HG03066 (cell line): ENCODE measurements around the gene ULBP2.
"Not testable (repeated sequence)": the region's sequence is repeated elsewhere in the genome, so short reads cannot be mapped to it uniquely, and the experiment has no call there.

Experiments
- ATAC-seq: cut with Tn5 transposase; IDR thresholded peaks from one replicate; pipeline ENCODE4 v1.9.1; 2021; ENCODE audit warnings: low read depth; ENCODE audit not compliant: unreplicated experiment

Gene ULBP2

GRCh38 chr6:149947533-149947932 lies 5.7 kb downstream of the ULBP2 start:
- not testable (repeated sequence) for ATAC-seq

DNA sequence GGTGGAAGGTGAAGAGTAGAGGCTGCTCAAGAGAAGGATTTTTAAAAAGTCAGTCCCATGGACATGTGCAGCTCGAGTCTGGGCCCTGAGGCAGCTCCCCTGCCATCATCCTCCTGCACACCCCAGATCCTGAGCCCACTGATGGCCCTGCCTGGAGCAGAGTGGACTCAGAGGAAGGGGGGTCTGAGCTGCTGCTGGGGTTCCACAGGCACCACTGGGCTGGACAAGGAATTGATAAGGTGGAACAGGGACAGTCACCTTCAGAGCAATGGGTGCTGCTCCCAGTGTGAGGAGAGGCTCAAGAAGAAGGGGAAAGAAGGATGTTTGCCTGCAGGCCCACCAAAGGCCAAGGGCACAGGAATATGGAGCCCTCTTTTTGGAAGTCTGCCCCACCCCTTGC lies 6.2 kb downstream of the ULBP2 start:
- ATAC-seq, result no peak

DNA sequence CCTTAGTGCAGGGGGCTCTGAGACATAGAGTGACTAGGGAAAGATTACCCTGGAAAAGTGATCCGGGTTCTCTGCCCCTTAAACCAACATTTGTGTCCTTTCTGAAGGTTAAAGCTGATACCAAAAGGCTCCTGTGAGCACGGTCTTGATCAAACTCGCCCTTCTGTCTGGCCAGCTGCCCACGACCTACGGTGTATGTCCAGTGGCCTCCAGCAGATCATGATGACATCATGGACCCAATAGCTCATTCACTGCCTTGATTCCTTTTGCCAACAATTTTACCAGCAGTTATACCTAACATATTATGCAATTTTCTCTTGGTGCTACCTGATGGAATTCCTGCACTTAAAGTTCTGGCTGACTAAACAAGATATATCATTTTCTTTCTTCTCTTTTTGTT lies 6.8 kb downstream of the ULBP2 start:
- no peak for ATAC-seq

DNA sequence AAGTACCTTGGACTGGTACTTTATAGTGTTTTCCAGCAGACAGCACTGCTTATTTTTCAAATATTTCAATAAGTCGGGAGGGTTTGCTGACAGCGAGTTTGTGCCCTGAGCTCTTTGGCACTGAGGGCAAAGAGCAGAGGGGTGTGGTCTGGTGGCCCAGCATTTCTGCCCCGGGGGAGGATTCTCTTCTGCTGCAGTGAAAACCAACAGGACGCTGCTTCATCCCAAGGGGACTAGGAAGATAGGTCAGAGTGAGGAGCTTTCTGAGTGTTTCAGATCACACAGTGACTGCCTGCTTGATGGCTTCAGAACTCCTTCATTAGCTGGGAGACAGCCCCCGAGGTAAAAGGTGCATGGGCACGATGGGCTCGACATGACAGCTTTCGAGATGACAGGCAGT lies 8.6 kb downstream of the ULBP2 start:
- no peak for ATAC-seq

GRCh38 chr6:149951096-149951495 lies 9.3 kb downstream of the ULBP2 start:
- no peak for ATAC-seq

- no peak for ATAC-seq
Measured at GRCh38 chr6:149951626-149952025, 9.8 kb downstream of the ULBP2 start.

GRCh38 chr6:149953390-149953789 lies 11.6 kb downstream of the ULBP2 start:
- not testable (repeated sequence) for ATAC-seq

GRCh38 chr6:149953934-149954327 lies 12.1 kb downstream of the ULBP2 start:
- not testable (repeated sequence) for ATAC-seq

DNA sequence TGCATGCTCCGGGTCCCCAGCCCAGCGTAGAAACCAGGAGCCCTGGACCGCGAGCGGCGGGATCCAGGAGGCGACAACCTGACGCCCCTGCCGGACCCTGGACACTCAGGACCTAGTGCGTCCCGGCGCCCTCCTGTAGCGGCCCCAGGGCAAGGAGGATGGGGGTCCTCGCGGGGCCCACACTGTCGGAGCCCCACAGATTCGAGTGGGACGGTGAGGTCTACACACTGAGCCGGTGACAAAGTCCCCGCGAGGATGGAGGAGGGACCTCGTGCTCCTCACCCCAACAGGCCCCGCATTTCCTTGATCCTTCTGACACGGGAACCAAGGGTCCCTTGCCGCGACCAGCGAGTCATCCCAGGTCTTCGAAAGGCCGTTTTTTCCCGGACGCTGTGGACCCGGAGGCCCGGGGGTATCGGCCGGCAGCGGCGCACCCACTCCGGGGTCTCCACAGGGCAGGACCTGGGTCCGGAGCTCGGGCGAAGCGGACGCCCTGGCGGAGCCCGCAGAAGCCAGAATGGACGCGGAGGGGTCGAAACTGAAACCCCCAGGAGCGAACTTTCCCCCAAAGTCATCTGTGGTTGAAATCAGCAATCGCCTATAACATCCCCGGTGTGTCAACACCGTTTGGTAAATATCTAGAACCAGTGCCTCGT lies 12.6 kb downstream of the ULBP2 start:
- ATAC-seq, result not testable (repeated sequence)

DNA sequence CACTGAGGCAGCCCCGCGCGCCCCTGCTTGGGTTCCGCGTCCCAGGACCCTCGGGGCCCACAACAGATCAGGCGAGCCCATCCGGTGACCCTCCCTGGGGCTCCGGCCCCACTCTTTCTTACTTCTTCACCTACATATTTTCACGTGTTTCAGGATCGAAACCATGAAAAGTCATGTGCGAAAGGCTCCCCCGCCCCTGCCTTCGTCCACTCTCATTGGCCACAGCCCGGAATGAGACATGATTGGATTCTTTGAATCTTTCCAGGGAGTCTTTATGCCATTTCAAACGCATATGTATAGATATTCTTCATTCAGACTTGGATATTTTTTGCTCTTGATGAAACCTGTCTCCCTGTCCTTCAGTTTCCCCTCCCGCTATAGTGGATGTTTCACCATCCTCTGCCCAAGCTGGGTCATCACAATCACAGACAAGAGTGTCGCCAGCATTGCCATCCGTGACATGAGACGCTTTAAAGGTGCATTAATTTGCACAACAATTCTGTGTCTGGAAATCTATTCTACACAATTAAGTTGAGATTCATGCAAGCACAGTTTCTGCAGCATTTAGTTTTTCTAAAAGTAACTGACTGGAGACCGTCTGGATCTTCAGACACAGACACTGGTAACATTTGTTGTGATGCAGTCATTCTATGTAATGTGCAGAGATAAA lies 13.3 kb downstream of the ULBP2 start:
- not testable (repeated sequence) for ATAC-seq

DNA sequence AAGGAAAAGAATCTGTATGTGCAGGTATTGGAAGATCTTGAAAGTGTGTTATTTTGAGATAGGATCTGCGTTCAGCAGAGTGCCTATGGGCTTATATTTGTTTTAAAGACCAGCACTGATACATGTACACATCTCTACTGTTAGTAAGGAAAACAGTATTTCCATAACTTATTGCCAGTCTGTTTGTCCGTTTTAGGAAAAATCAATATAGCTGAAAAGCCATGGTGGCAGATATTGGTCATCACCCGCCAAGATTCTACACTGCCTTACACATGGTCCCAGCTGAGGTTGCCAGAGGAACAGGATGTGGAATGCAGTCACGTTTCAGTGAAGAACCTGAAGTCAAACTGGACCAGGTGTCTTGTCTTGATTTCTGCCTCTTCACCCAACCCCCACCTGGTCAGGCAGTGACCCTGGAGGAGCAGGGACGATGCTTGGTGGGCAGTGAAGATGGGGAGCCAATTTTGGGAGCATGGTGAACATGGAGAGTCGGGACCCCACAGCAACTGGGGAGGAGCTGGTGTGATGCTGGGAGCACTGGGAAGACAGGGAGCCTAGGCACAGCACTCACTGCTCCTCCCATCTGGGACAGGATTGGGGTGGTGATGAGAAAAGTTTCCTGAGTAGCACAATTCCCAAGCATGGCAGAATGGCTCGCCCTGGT lies 14.0 kb downstream of the ULBP2 start:
- ATAC-seq, result not testable (repeated sequence)

DNA sequence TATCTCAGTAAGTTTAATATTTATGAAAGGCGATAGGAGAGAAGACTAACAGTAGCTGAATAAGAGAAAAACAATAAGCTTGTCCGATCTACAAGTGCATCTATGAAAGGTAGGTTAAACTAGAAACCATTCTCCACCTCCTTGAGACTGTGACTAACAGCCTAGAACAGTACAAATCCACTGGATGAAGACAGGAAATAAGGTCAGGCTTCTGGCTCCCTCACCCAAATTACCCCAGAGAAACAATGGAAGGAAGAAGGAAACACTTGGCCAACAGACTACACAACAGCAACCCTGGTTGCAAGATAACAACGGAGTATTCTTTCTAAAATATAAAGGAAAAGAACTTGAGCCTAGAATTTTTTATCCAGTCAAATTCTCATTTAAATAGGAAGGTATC lies 16.3 kb downstream of the ULBP2 start:
- ATAC-seq, result not testable (repeated sequence)

GRCh38 chr6:149959806-149960205 lies 18.0 kb downstream of the ULBP2 start:
- not testable (repeated sequence) for ATAC-seq

DNA sequence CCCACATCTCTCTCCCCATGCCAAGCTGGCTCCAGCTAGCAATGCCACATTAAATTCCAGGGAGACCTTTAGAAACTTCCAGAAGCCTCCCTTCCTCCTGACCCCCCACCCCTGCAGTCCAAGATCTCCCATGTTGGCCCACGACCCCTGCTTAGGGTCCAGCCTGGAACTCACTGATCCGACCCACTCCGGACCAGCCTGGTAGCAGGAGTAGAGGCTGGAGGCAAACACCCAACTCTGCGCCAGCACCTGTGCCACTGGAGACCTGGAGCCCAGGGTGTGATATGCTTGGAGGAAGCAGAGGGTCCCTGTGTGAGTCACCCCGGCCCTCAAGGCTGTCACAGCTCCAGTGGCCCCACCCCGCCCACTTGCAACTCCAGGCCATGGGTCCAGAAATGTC lies 18.7 kb downstream of the ULBP2 start:
- no peak for ATAC-seq

DNA sequence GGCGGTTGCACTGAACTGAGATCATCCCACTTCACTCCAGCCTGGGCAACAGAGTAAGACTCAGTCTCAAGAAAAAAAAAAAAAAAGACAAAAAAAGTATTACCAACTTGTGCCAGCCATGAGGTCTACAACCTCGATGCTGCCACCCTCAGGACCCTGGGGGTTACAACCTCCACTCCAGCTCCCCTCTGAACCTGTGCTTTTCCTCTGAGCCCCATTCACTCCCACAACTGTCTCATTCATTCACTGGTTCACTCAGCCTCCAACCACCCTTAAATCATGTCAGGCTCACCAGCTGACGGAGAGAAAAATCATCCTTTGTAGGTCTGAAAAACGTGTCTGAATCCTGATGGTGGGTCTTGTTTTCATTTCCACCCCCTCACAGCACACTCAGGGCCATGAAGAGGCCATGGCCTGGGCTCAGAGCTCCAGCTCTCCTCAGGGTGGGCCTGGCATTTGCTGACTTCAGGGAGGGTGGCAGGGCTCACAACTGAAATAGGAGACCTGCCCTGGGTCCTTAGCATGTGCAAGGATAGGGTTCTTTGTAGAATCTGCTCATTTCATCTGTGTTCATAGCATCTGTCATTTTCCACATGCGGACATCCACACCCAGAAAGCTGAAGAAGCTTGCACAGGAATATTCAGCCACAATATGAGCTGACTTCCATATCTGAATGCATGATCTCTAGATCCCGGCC lies 20.1 kb downstream of the ULBP2 start:
- no peak for ATAC-seq

DNA sequence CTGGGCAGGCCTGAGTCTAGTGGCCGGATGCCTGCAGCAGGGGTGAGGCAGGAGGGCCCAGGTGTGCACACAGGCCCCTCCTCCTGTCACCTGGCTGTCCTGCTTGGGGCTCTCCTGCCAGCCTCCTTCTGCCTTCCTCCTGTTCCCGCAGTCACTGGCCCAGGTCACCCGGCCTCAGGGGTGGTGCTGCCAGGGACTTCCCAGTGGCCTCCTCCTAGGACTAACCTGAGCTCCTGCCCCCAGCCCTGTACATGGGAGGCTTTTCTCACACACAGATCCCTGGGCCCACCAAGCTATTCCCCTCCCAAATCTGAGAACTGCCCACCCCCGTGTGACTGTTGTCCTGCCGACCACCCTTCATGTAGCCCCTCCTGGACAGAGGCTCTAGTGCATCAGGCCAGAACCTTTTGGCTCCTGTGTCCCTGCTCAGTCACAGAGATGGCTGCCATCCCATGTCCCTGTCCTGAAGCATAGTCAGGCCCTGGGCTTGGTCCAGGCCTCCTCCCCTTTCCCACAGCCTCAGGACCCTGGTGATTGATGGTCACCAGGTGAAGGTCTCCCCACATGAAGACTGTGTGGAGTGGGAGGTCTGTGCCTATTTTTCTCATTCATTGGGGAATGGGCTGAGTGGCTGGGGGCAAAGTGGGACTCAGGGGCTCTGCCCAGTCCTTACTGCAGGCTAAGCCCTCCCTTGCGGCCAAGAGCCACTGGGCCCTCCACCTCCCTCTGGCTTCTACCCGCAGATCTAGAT lies 20.8 kb downstream of the ULBP2 start:
- no peak for ATAC-seq

DNA sequence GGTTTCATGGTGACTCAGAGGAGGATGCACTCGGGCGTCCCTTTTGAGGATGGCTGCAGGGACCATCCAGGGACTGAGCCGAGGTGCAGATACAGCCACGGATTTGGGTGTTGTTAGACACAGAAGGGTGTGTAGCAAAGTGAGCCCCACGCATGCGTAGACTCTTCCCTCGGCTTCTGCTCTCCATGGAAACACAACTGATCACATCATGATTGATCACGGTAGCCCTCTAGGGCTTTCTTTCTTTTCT lies 21.3 kb downstream of the ULBP2 start:
- ATAC-seq, result no peak

DNA sequence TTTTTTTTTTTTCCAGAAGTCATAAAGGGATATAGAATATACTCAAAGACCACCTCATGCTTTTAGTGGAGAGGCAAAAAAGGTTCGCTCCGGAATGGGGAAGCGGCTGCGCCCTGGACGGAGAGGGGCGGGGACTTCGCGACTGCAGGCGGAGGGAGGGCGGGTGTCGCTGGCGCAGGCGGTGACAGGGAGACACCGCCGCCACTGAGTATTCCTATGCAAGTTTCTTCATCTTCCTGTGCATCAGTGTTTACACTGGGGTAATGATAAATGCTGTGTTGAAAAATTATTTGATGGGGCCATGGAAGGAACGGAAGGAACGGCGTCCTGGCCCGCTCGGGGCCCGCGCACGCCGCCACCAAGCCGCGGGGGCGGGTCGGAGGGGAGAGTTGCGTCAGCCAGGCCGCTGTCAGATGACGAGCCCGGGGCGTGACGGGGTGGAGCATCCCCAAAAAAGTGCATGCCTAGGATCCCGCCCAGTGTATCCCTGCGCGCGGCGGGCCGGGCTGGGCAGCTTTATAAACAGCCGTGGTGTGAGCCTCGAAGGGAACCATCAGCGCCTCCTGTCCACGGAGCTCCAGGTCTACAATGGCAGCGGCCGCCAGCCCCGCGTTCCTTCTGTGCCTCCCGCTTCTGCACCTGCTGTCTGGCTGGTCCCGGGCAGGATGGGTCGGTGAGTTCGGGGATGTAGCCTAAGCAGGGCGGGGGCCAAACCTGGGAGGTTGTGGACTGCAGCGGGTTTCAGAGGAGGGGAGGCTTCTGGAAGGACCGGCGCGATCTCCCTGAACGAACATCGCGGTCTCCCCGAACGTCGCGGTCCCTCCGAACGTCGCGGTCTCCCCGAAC lies 21.9 kb downstream of the ULBP2 start, which contains the start of gene ULBP1:
ULBP1 (plus strand) TSS at position 482 of the 846 bp plus-strand sequence; CDS start at position 589, 107 bp downstream.
- ATAC-seq, result no peak

DNA sequence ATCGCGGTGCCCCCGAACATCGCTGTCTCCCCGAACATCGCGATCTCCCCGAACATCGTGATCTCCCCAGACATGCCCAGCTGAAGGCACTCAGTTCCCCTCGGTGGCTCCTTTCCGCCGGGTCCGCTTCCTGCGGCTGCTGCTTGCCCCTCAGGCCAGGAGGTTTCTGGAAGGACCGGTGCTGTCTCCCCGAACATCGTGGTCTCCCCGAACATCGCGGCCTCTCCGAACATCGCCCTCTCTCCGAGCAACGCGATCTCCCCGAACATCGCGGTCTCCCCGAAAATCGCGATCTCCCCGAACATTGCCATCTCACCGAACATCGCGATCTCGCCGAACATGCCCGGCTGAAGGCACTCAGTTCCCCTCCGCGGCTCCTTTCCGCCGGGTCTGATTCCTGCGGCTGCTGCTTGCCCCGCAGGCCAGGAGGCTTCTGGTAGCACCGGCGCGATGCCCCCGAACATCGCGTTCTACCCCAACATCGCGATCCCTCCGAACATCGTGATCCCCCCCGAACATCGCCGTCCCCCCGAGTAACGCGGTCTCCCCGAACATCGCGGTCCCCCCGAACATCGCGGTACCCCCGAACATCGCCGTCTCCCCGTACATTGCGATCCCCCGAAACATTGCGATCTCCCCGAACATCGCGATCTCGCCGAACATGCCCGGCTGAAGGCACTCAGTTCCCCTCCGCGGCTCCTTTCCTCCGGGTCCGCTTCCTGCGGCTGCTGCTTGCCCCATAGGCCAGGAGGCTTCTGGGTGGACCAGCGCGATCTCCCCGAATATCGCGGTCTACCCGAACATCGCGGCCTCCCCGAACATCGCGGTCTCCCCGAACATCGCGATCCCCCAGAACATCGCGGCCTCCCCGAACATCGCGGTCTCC lies 22.7 kb downstream of the ULBP2 start:
- ATAC-seq, result no peak
